22Rv1 (cell line): Measurements from ENCODE around the gene PFKFB3.

Experiments
- H3K27ac ChIP-seq: fragments of 450-650 bp; 2 replicates; pipeline ENCODE4 v1.5.1; 2017
- CTCF ChIP-seq: fragments of 450-650 bp; IDR thresholded peaks from 2 replicates; pipeline ENCODE4 v1.5.1; 2017; ENCODE audit warnings: mild to moderate bottlenecking
- ZFX ChIP-seq: fragments of 450-650 bp; IDR thresholded peaks from 2 replicates; pipeline ENCODE4 v1.6.1; 2017; ENCODE audit warnings: antibody characterized with exemption, borderline replicate concordance

Gene PFKFB3

GRCh38 chr10:6299743-6300105 is 97.0 kb downstream of the PFKFB3 start:
- no peak overlapping the region for H3K27ac ChIP-seq
- TF ChIP-seq ZFX = no peak
- TF ChIP-seq CTCF = no peak

GRCh38 chr10:6300106-6300783 is 97.5 kb downstream of the PFKFB3 start:
- no peak overlapping the region for H3K27ac ChIP-seq
- no peak for TF ChIP-seq CTCF
- no peak for TF ChIP-seq ZFX

- no peak overlapping the region for H3K27ac ChIP-seq
- TF ChIP-seq CTCF = no peak
- no peak for TF ChIP-seq ZFX
Measured at GRCh38 chr10:6300784-6301460, 98.2 kb downstream of the PFKFB3 start.

- no peak for TF ChIP-seq ZFX
- TF ChIP-seq CTCF = no peak
- no peak overlapping the region for H3K27ac ChIP-seq
Measured at GRCh38 chr10:6301488-6302075, 98.8 kb downstream of the PFKFB3 start.
